ENCODE data around the gene TIGD1.

TIGD1 gene

DNA sequence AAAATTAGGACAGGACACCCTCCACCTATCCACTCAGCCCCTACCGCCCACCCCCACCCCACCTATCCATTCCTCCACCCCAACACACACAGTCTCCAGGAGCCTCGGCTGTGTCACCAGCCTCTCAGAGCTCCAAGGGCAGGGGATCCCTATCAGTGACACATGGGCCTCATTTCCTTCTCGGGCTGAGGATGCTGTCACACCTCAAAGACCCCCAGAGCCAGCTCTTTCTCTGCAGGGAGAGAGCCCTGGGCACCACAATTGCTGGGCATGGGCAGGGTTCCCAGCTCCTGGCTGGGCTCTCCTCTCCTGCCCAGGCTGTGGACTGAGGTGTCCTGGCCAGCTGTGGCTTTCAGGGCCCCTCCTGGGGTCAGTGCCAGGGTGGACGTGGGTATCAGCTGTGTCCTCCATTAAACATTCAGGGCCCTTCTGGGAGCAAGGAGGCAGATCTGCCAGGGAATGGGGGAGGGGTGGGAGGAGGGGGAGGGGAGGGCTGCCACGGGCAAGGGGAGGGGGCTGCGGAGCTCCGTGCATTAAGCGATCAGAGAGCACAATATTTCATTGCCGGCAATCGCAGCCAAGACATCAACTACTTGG is 48.5 kb downstream of the TIGD1 start:
- no peak for DNase-seq (ENCODE audit: low spot score)

DNA sequence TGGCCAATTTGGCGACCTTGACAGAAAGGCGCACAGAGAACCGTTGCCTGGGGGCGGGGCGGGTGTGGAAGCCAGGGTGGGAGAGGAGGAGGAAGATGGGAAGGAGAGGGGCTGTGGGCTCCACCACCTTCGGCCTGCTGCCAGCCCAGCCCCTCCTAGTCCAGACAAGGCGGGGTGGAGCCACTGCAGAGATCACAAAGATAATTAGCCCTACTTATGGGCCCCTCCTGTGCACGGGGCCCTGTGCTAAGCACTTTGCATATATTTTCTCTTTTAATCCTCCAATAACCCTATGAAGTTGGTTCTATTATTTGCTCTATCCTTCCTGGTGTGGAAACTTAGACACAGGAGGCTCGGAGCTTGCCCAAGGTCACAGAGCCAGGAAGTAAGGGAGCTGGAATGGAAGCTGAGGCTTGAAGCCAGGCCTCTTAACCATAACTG is 49.0 kb downstream of the TIGD1 start:
- no peak for DNase-seq (ENCODE audit: low spot score)

DNA sequence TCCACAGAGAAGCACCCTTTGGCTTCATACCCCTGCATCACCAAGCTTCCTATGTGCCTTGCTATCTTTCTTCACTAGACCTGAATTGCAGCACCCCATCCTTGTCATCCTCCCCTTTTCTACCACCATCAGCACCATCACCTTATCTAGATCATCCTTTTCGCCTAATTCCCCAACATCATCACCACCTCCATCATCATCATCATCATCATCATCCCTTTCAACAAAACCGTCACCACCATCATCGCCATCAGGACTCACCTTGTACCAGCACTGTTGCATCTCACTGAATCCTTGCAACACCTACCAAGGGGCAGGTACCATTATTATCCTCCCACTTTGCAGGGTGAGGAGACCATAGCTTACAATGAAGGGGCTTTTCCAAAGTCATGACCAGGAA is 51.9 kb downstream of the TIGD1 start:
- no peak for DNase-seq (ENCODE audit: low spot score)
